Esophagus squamous epithelium (tissue), 5 donors: ENCODE results near the gene PDHB. TPM values are rescaled to one million over a fixed set of nuclear protein-coding genes. Genes with fewer than 3 reads are reported as not detected.

Source experiments
- DNase-seq: peaks from one replicate; lab custom pipeline; 2025; lab: John Stamatoyannopoulos, UW
- H3K27ac ChIP-seq, 4 donors: fragments of 200-600 bp; sonication (generic); one replicate each; pipeline ENCODE4 v1.5.1; 2016 to 2019; ENCODE audit warnings: mild to moderate bottlenecking in 1 of 4
- H3K27me3 ChIP-seq, 4 donors: fragments of 200-600 bp; sonication (generic); 1 replicate in 3 of 4; 2 replicates in 1 of 4; pipeline versions ENCODE4 v1.5.1 to v1.6.0; 2017 to 2021; ENCODE audit warnings: antibody characterized with exemption in 1 of 4
- H3K36me3 ChIP-seq, 3 donors: fragments of 200-600 bp; sonication (generic); one replicate each; pipeline ENCODE4 v1.5.1; 2016 to 2019
- H3K4me1 ChIP-seq, 3 donors: fragments of 200-600 bp; sonication (generic); one replicate each; pipeline ENCODE4 v1.5.1; 2017 to 2019
- H3K4me3 ChIP-seq, 4 donors: fragments of 200-600 bp; sonication (generic); 1 replicate in 3 of 4; 2 replicates in 1 of 4; pipeline ENCODE4 v1.5.1; 2016 to 2019; ENCODE audit warnings: mild to moderate bottlenecking in 2 of 4, moderate library complexity in 1 of 4
- H3K9me3 ChIP-seq, 3 donors: fragments of 200-600 bp; sonication (generic); one replicate each; pipeline ENCODE4 v1.5.1; 2016 to 2019
- CTCF ChIP-seq, 6 experiments: fragments of 450-650 bp in 4 of 6; fragments of 200-600 bp in 2 of 6; sonication (generic) in 2 of 6; IDR thresholded peaks; one replicate each; pipeline ENCODE4 v1.5.1; 2016 to 2019; ENCODE audit warnings: antibody characterized with exemption in 6 of 6, mild to moderate bottlenecking in 4 of 6, moderate library complexity in 4 of 6
- POLR2A ChIP-seq, 4 donors: fragments of 450-650 bp; IDR thresholded peaks; one replicate each; pipeline ENCODE4 v1.6.1; 2017; ENCODE audit warnings: antibody characterized with exemption in 4 of 4, mild to moderate bottlenecking in 4 of 4, moderate library complexity in 3 of 4
- WGBS, 2 donors: methylation state at CpG; one replicate each; pipeline ENCODE4 v1.1.5; 2018; 5-methylcytosine and 5-hydroxymethylcytosine counted together
- intact Hi-C: fragments of 100-400 bp; cut with DNase I; formaldehyde crosslinking; loops from one replicate; pipeline ENCODE4 v1.15.0; 2022
- total RNA-seq, 4 donors: library from RNA; depleted of rRNA; stranded (reverse); fragments of >200 nt; gene quantifications; one replicate each; pipeline ENCODE4 v1.1.0, GENCODE V29; 2016
- donor health status: DM: yes; HTN: yes; CAD: no.

PDHB gene
- total RNA-seq, 4 donors from 2014 or later, result 52.6 to 104 (median 83.0) TPM

- no peak for DNase-seq
- Histone ChIP-seq H3K4me3 (peak overlapping the region; percentile 57 to 90 (median 76)), H3K27ac (peak overlapping the region; percentile 84 to 95 (median 91)), H3K27me3 (no peaks in the 10 kb centered on the region), H3K4me1 (peaks cover 19 to 37% (median 20%) of the 10 kb centered on the region in 3 donors), H3K9me3 (no peaks in the 10 kb centered on the region), H3K36me3 (peaks cover 22 to 42% (median 26%) of the 10 kb centered on the region in 3 donors)
- no peak for TF ChIP-seq POLR2A (IDR thresholded peaks at IDR 0.05)
- TF ChIP-seq CTCF (IDR thresholded peaks at IDR 0.05), result no peak
- WGBS, 2 donors, result 53 to 60% methylated on average over 6 of the region's 6 CpGs
- intact Hi-C loops, result no loop called here
Measured at GRCh38 chr3:58432905-58433304, 727 bp downstream of the PDHB start.

GRCh38 chr3:58429657-58430056, 4.0 kb downstream of the PDHB start:
- intact Hi-C loops, result no loop called here
- no peak overlapping the region for H3K4me3 ChIP-seq
- TF ChIP-seq CTCF (IDR thresholded peaks at IDR 0.05) (no peak), POLR2A (IDR thresholded peaks at IDR 0.05) (no peak)
- no peak for DNase-seq
- H3K4me1 ChIP-seq, result peaks cover 12 to 30% (median 16%) of the 10 kb centered on the region in 3 donors
- H3K27ac ChIP-seq, result no peak overlapping the region
- H3K9me3 ChIP-seq, result no peaks in the 10 kb centered on the region
- peaks cover 37 to 74% (median 40%) of the 10 kb centered on the region in 3 donors for H3K36me3 ChIP-seq
- WGBS, 2 donors, result 38% methylated on average over 1 of the region's 1 CpG; no CpG with 5 or more reads in 1 of the 2 donors
- H3K27me3 ChIP-seq, result no peaks in the 10 kb centered on the region

- intact Hi-C loops, result no loop called here
- TF ChIP-seq POLR2A (IDR thresholded peaks at IDR 0.05), result no peak
- TF ChIP-seq CTCF (IDR thresholded peaks at IDR 0.05), result no peak
- Histone ChIP-seq H3K27ac (no peak overlapping the region), H3K4me3 (no peak overlapping the region), H3K36me3 (peaks cover 42 to 93% (median 46%) of the 10 kb centered on the region in 3 donors), H3K4me1 (peaks cover 7 to 18% (median 14%) of the 10 kb centered on the region in 3 donors), H3K9me3 (no peaks in the 10 kb centered on the region), H3K27me3 (no peaks in the 10 kb centered on the region)
- 70 to 71% methylated on average over 5 to 7 of the region's 7 CpGs for WGBS, 2 donors
- no peak for DNase-seq
Measured at GRCh38 chr3:58427661-58428361, 5.8 kb downstream of the PDHB start.

- no peak for DNase-seq
- TF ChIP-seq CTCF (IDR thresholded peaks at IDR 0.05) (no peak), POLR2A (IDR thresholded peaks at IDR 0.05) (no peak)
- intact Hi-C loops, result no loop called here
- H3K9me3 ChIP-seq, result no peaks in the 10 kb centered on the region
- no peaks in the 10 kb centered on the region for H3K27me3 ChIP-seq
- peaks cover 0 to 6% (median 4%) of the 10 kb centered on the region in 3 donors for H3K4me1 ChIP-seq
- H3K4me3 ChIP-seq, result no peak overlapping the region
- no peak overlapping the region for H3K27ac ChIP-seq
- WGBS, 2 donors, result 56 to 70% methylated on average over 2 of the region's 2 CpGs
- H3K36me3 ChIP-seq, result peaks cover 35 to 100% (median 43%) of the 10 kb centered on the region in 3 donors
Measured at GRCh38 chr3:58425782-58426181, 7.8 kb downstream of the PDHB start.

GRCh38 chr3:58424613-58425012, 9.0 kb downstream of the PDHB start:
- Histone ChIP-seq H3K27me3 (no peaks in the 10 kb centered on the region), H3K4me3 (no peak overlapping the region), H3K4me1 (peaks cover 0 to 12% (median 11%) of the 10 kb centered on the region in 3 donors), H3K36me3 (peaks cover 29 to 91% (median 34%) of the 10 kb centered on the region in 3 donors), H3K27ac (peak overlapping the region in 3 of 4 donors; percentile 5 to 45 (median 15)), H3K9me3 (no peaks in the 10 kb centered on the region)
- TF ChIP-seq POLR2A (IDR thresholded peaks at IDR 0.05), result no peak
- TF ChIP-seq CTCF (IDR thresholded peaks at IDR 0.05), result no peak
- WGBS, 2 donors, result 55 to 74% methylated on average over 6 to 8 of the region's 8 CpGs
- intact Hi-C loops, result no loop called here
- no peak for DNase-seq
